GM19455 (cell line): ENCODE data around the gene SFXN3.

Experiments
- ATAC-seq: cut with Tn5 transposase; IDR thresholded peaks from one replicate; pipeline ENCODE4 v1.9.1; 2021; ENCODE audit not compliant: unreplicated experiment

The SFXN3 gene, protein sequence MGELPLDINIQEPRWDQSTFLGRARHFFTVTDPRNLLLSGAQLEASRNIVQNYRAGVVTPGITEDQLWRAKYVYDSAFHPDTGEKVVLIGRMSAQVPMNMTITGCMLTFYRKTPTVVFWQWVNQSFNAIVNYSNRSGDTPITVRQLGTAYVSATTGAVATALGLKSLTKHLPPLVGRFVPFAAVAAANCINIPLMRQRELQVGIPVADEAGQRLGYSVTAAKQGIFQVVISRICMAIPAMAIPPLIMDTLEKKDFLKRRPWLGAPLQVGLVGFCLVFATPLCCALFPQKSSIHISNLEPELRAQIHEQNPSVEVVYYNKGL

GRCh38 chr10:101031128-101031795 is at the start of gene SFXN3, which contains the start of gene PDZD7:
TSS of gene SFXN3 (plus strand) at chr10:101031234. CDS start at chr10:101034695, 3,461 bp downstream.
TSS of gene PDZD7 (minus strand) at chr10:101031129. CDS start at chr10:101030219, 910 bp downstream.
- ATAC-seq: peak; percentile 86

GRCh38 chr10:100982916-100983830 is 47.9 kb upstream of the SFXN3 start:
- no peak for ATAC-seq

- ATAC-seq: no peak
These were observed 47.0 kb upstream of the SFXN3 start for GRCh38 chr10:100983868-100984671.

- no peak for ATAC-seq
These were observed 46.3 kb upstream of the SFXN3 start for GRCh38 chr10:100984672-100985177.

- no peak for ATAC-seq
These were observed 45.7 kb upstream of the SFXN3 start for GRCh38 chr10:100985336-100985735.

DNA sequence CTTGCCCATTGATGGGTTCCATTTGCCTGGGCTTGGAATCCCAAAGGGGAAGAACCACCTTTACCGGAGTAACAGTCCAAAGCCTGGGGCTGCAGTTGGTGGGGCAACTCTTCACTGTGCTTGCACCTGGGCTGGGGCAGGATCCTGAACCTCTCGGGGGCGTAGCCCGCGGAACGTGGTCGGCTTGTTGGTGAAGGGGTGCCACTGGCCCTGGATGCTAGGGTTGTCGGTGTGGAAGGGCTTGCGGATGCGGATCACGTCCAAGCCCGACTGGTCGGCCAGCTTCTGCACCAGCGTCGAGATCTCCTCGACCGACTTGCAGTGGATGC is 44.4 kb upstream of the SFXN3 start:
- no peak for ATAC-seq

- peak; percentile 75 for ATAC-seq
These were observed 43.9 kb upstream of the SFXN3 start, which contains the start of the genes MRPL43 and TWNK for GRCh38 chr10:100986952-100987684. TSS of gene MRPL43 (minus strand) at chr10:100987497. CDS start at chr10:100987443, 54 bp downstream. TSS of gene TWNK (plus strand) at chr10:100987543. CDS start at chr10:100988211, 668 bp downstream.

GRCh38 chr10:100987685-100988049 is 43.4 kb upstream of the SFXN3 start:
- no peak for ATAC-seq

DNA sequence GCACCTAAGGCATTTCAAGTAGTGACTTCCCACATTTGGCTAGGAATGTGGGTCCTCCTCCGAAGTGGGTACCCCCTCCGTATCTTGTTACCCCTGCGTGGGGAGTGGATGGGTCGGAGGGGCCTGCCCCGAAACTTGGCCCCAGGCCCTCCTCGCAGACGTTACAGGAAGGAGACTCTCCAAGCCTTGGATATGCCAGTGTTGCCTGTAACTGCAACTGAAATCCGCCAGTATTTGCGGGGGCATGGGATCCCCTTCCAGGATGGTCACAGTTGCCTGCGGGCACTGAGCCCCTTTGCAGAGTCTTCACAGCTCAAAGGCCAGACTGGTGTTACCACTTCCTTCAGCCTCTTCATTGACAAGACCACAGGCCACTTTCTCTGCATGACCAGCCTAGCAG is 42.9 kb upstream of the SFXN3 start:
- no peak for ATAC-seq

GRCh38 chr10:100989088-100989487 is 41.9 kb upstream of the SFXN3 start:
- ATAC-seq: no peak

DNA sequence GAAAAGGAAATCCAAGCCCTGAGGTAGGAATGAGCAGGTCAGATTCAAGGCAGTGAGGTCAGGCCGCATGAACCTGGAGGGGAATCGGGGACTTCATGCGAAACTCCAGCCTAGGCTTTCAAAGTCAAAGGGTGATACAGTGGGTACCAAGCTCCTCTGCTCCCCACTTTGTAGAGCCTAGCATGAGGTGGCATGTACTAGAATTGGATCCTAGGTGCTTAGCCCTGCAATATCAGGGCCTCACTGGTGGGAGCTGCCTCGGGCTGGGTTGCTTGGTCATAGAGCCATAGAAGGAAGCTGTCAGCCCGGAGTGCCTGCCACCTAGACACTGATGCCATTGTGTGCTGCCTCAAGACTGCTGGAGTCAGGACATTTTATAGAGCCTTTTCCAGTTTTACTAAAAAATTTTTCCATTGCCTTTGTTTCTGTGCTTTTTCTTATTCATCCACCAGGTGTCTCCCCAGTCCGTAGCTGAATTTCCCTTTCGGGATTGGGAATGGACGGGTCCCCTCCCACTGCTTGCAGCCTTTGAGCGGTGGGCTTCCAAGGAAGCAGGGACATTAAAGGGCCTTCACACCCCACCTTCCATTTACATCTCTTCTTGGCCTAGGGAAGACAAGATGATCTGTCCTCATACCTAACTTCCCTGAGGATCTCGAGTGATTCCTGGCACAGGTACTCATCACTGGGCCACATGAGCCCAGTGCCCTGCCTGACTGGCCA is 36.9 kb upstream of the SFXN3 start:
- no peak for ATAC-seq

- no peak for ATAC-seq
These were observed 35.9 kb upstream of the SFXN3 start for GRCh38 chr10:100995181-100995580.

DNA sequence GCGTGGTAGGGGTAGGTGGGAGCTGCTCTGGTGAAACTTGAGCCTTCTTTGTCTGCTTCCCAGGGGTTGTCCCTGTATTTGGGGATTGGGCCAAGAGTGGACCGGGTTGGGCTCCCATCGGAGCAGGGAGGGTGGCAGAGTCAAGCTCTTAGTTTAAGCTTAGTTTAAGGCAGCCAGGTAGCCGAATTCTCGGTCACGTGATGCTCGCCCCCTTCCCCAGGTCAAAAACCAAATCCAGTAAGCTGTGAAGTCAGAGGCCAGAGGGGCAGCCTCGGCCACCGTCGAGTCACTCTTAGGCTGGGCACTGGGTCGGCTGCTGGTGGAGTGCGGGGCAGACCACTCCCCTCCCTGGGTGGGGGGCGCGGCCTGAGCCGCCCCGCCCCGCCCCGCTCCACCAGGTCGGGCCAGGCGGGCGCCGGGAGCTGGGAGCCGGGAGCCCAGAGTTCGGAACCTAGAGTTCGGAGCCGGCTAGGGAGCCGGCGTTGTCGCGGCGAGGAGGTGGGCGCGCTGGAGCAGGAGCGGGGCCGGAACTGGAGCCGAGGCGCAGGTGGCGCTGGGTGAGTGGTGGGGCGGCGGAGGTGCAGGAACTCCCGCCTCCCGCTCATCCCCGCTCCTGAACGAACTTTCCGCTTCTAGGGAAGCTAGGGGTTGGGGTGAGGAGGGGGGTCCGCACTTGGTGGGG is 34.2 kb upstream of the SFXN3 start:
- ATAC-seq: no peak

GRCh38 chr10:100997360-100998182 is 33.5 kb upstream of the SFXN3 start:
- peak; percentile 42 for ATAC-seq

- peak; percentile 14 for ATAC-seq
These were observed 32.6 kb upstream of the SFXN3 start for GRCh38 chr10:100998183-100998990.

GRCh38 chr10:100998991-100999741 is 31.9 kb upstream of the SFXN3 start:
- peak; percentile 58 for ATAC-seq
